Measurements from ENCODE around the gene ATAD5. TPM values are rescaled to one million over a fixed set of nuclear protein-coding genes. Genes with fewer than 3 reads are reported as not detected.

The ATAD5 gene
- total RNA-seq, 1 experiment from 2014 or later: 26.0 TPM

- Mint-ChIP-seq H3K27me3 (ENCODE audit: low read depth) (no peaks in the 10 kb centered on the region), H3K36me3 (peaks cover 56% of the 10 kb centered on the region), H3K4me1 (no peaks in the 10 kb centered on the region), H3K9me3 (no peaks in the 10 kb centered on the region), H3K4me3 (no peak overlapping the region), H3K27ac (0 out of 2 replicates have a peak overlapping the region, but pooled peaks have one; percentile 15)
- ChIA-PET POLR2A (no interaction called here), CTCF (no interaction called here)
- TF ChIP-seq E2F4 (CRISPR knock-in tag; IDR thresholded peaks at IDR 0.05; ENCODE audit: borderline replicate concordance, low read depth): no peak
- TF ChIP-seq PRRX2 (CRISPR knock-in tag; IDR thresholded peaks at IDR 0.05): no peak
- no peak for TF ChIP-seq SOX15 (CRISPR knock-in tag; IDR thresholded peaks at IDR 0.05)
- 0 out of 2 replicates have a peak, but pooled peaks have one; percentile 54 for TF ChIP-seq EMX1 (CRISPR knock-in tag; IDR thresholded peaks at IDR 0.05)
- no peak for ATAC-seq
- DNase-seq (ENCODE audit: low spot score): no peak
Measured at GRCh38 chr17:30793282-30793977, 38.3 kb upstream of the ATAD5 start.

DNA sequence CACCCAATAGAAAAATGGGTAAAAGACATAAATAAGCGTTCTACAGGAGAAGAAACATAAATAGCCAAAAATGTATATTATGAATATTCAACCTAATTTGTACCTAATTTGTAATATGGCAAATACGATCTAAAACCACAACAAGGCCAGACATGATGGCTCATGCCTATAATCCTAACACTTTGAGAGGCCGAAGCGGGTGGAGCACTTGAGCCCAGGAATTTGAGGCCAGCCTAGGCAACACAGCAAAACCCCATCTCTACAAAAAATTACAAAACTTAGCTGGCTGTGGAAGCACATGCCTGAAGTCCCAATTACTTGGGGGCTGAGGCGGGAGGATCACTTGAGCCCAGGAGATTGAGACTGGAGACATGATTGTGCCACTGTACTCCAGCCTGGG, 37.4 kb upstream of the ATAD5 start:
- Mint-ChIP-seq H3K4me3 (no peak overlapping the region), H3K27ac (0 out of 2 replicates have a peak overlapping the region, but pooled peaks have one; percentile 27), H3K9me3 (no peaks in the 10 kb centered on the region), H3K27me3 (ENCODE audit: low read depth) (no peaks in the 10 kb centered on the region), H3K4me1 (no peaks in the 10 kb centered on the region), H3K36me3 (peaks cover 52% of the 10 kb centered on the region)
- ATAC-seq: no peak
- ChIA-PET POLR2A (no interaction called here), CTCF (no interaction called here)
- TF ChIP-seq CBFB (CRISPR knock-in tag; IDR thresholded peaks at IDR 0.05; ENCODE audit: low read depth): no peak
- TF ChIP-seq FOXP4 (CRISPR knock-in tag; IDR thresholded peaks at IDR 0.05): no peak
- TF ChIP-seq, protein P1, sequence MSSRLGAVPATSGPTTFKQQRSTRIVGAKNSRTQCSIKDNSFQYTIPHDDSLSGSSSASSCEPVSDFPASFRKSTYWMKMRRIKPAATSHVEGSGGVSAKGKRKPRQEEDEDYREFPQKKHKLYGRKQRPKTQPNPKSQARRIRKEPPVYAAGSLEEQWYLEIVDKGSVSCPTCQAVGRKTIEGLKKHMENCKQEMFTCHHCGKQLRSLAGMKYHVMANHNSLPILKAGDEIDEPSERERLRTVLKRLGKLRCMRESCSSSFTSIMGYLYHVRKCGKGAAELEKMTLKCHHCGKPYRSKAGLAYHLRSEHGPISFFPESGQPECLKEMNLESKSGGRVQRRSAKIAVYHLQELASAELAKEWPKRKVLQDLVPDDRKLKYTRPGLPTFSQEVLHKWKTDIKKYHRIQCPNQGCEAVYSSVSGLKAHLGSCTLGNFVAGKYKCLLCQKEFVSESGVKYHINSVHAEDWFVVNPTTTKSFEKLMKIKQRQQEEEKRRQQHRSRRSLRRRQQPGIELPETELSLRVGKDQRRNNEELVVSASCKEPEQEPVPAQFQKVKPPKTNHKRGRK (CRISPR knock-in tag; IDR thresholded peaks at IDR 0.05; ENCODE audit: borderline replicate concordance): no peak
- no peak for TF ChIP-seq RELA (CRISPR knock-in tag; IDR thresholded peaks at IDR 0.05; ENCODE audit: borderline replicate concordance)
- no peak for TF ChIP-seq JUN (CRISPR knock-in tag; IDR thresholded peaks at IDR 0.05)
- TF ChIP-seq, protein P2, sequence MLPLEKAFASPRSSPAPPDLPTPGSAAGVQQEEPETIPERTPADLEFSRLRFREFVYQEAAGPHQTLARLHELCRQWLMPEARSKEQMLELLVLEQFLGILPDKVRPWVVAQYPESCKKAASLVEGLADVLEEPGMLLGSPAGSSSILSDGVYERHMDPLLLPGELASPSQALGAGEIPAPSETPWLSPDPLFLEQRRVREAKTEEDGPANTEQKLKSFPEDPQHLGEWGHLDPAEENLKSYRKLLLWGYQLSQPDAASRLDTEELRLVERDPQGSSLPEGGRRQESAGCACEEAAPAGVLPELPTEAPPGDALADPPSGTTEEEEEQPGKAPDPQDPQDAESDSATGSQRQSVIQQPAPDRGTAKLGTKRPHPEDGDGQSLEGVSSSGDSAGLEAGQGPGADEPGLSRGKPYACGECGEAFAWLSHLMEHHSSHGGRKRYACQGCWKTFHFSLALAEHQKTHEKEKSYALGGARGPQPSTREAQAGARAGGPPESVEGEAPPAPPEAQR (CRISPR knock-in tag; IDR thresholded peaks at IDR 0.05): no peak
- no peak for TF ChIP-seq NR3C1 (CRISPR knock-in tag; conservative IDR thresholded peaks at IDR 0.05; ENCODE audit: low read depth)
- TF ChIP-seq, protein P3, sequence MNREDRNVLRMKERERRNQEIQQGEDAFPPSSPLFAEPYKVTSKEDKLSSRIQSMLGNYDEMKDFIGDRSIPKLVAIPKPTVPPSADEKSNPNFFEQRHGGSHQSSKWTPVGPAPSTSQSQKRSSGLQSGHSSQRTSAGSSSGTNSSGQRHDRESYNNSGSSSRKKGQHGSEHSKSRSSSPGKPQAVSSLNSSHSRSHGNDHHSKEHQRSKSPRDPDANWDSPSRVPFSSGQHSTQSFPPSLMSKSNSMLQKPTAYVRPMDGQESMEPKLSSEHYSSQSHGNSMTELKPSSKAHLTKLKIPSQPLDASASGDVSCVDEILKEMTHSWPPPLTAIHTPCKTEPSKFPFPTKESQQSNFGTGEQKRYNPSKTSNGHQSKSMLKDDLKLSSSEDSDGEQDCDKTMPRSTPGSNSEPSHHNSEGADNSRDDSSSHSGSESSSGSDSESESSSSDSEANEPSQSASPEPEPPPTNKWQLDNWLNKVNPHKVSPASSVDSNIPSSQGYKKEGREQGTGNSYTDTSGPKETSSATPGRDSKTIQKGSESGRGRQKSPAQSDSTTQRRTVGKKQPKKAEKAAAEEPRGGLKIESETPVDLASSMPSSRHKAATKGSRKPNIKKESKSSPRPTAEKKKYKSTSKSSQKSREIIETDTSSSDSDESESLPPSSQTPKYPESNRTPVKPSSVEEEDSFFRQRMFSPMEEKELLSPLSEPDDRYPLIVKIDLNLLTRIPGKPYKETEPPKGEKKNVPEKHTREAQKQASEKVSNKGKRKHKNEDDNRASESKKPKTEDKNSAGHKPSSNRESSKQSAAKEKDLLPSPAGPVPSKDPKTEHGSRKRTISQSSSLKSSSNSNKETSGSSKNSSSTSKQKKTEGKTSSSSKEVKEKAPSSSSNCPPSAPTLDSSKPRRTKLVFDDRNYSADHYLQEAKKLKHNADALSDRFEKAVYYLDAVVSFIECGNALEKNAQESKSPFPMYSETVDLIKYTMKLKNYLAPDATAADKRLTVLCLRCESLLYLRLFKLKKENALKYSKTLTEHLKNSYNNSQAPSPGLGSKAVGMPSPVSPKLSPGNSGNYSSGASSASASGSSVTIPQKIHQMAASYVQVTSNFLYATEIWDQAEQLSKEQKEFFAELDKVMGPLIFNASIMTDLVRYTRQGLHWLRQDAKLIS (CRISPR knock-in tag; IDR thresholded peaks at IDR 0.05; ENCODE audit: borderline replicate concordance): no peak
- TF ChIP-seq NFYB (CRISPR knock-in tag; conservative IDR thresholded peaks at IDR 0.05; ENCODE audit: low read depth): no peak
- TF ChIP-seq GABPB1 (CRISPR knock-in tag; IDR thresholded peaks at IDR 0.05): no peak
- TF ChIP-seq FOXK1 (CRISPR knock-in tag; IDR thresholded peaks at IDR 0.05): no peak
- no peak for DNase-seq (ENCODE audit: low spot score)
